B cell (primary cell): Measurements from ENCODE around the gene LTA4H. TPM values are rescaled to one million over a fixed set of nuclear protein-coding genes. Genes with fewer than 3 reads are reported as not detected.

ENCODE experiments used
- ATAC-seq: fragments of 200-7000 bp; cut with Tn5 transposase; one replicate; pipeline ENCODE4 v1.10.0; 2021; ENCODE audit warnings: low read depth, mild to moderate bottlenecking, moderate number of reproducible peaks, moderate library complexity
- CTCF ChIA-PET: fragments of 350-600 bp; sonication (Branson Sonifier 250); formaldehyde crosslinking; loops from one replicate; lab custom pipeline; 2021; ENCODE audit warnings: antibody characterized with exemption, inconsistent platforms; lab: Charles Lee
- POLR2A ChIA-PET: fragments of 350-600 bp; sonication (Branson Sonifier 250); formaldehyde crosslinking; loops from one replicate; lab custom pipeline; 2021; ENCODE audit warnings: antibody characterized with exemption; lab: Charles Lee
- DNase-seq: peaks from one replicate; pipeline ENCODE4 v3.0.0; 2013
- H2AFZ ChIP-seq: 2 replicates; pipeline ENCODE4 v1.6.1; 2012; ENCODE audit warnings: mild to moderate bottlenecking, low read depth, low read length; ENCODE audit not compliant: insufficient read depth, poor library complexity, severe bottlenecking
- H3K27ac ChIP-seq, 2 donors: 1 replicate in 1 of 2; 2 replicates in 1 of 2; pipeline ENCODE4 v1.5.1; 2012 to 2013; ENCODE audit warnings: low read length in 2 of 2, mild to moderate bottlenecking in 2 of 2, moderate library complexity in 1 of 2
- H3K27me3 ChIP-seq, 4 experiments: fragments of 200-600 bp in 1 of 4; sonication (generic) in 1 of 4; replicated peaks in 1 of 4; 1 replicate in 2 of 4; 2 replicates in 2 of 4; pipeline versions ENCODE4 v1.6.1 to v1.7.0; 2013 to 2016; ENCODE audit warnings: low read length in 3 of 4, mild to moderate bottlenecking in 2 of 4, mixed read lengths in 1 of 4, moderate library complexity in 1 of 4; ENCODE audit not compliant: insufficient read depth in 4 of 4, control insufficient read depth in 3 of 4; ENCODE audit errors: control extremely low read depth in 1 of 4
- H3K36me3 ChIP-seq, 2 experiments: replicated peaks in 1 of 2; 1 replicate in 1 of 2; 2 replicates in 1 of 2; pipeline versions ENCODE4 v1.6.1 to v1.7.1; 2013; ENCODE audit warnings: low read length in 1 of 2; ENCODE audit not compliant: insufficient read depth in 2 of 2, control insufficient read depth in 1 of 2; ENCODE audit errors: control extremely low read depth in 1 of 2, extremely low read depth in 1 of 2
- H3K4me1 ChIP-seq, 2 donors: fragments of 200-600 bp in 1 of 2; sonication (generic) in 1 of 2; 1 replicate in 1 of 2; 2 replicates in 1 of 2; pipeline versions ENCODE4 v1.5.1 to v1.6.1; 2013 to 2017; ENCODE audit warnings: low read length in 2 of 2; ENCODE audit not compliant: control insufficient read depth in 2 of 2, insufficient read depth in 2 of 2
- H3K4me2 ChIP-seq: replicated peaks from 2 replicates; pipeline ENCODE3; 2012; ENCODE audit warnings: mild to moderate bottlenecking, low read depth, low read length; ENCODE audit not compliant: poor library complexity, severe bottlenecking
- H3K4me3 ChIP-seq, 5 experiments: fragments of 200-600 bp in 1 of 5; sonication (generic) in 1 of 5; 1 replicate in 3 of 5; 2 replicates in 2 of 5; pipeline versions ENCODE4 v1.5.1 to v1.7.0; 2011 to 2016; ENCODE audit warnings: low read length in 4 of 5, mild to moderate bottlenecking in 4 of 5, low read depth in 2 of 5, control low read depth in 1 of 5, moderate library complexity in 1 of 5; ENCODE audit not compliant: insufficient read depth in 1 of 5; ENCODE audit errors: control extremely low read depth in 1 of 5, extremely low read depth in 1 of 5
- H3K79me2 ChIP-seq: fragments of 200-600 bp; sonication (generic); one replicate; pipeline ENCODE4 v1.6.0; 2016; ENCODE audit warnings: low read length; ENCODE audit not compliant: control insufficient read depth, insufficient read depth
- H3K9ac ChIP-seq: fragments of 200-600 bp; sonication (generic); 2 replicates; pipeline ENCODE4 v1.6.1; 2017; ENCODE audit warnings: mild to moderate bottlenecking, low read length, moderate library complexity
- H3K9me3 ChIP-seq, 3 donors: one replicate each; pipeline versions ENCODE4 v1.6.1 to v1.7.1; 2013; ENCODE audit warnings: low read length in 2 of 3; ENCODE audit not compliant: control insufficient read depth in 2 of 3, insufficient read depth in 1 of 3; ENCODE audit errors: control extremely low read depth in 1 of 3
- H4K20me1 ChIP-seq: 2 replicates; pipeline ENCODE4 v1.6.0; 2012; ENCODE audit warnings: mild to moderate bottlenecking, low read length; ENCODE audit not compliant: insufficient read depth, control insufficient read depth, poor library complexity, severe bottlenecking
- H3K27ac Mint-ChIP-seq: one replicate; pipeline ENCODE4 v1.8.0; 2021; ENCODE audit warnings: mixed read lengths
- H3K27me3 Mint-ChIP-seq: one replicate; pipeline ENCODE4 v1.8.0; 2021; ENCODE audit warnings: mixed read lengths
- H3K4me1 Mint-ChIP-seq: one replicate; pipeline ENCODE4 v1.8.0; 2021; ENCODE audit warnings: mixed read lengths
- H3K4me3 Mint-ChIP-seq: one replicate; pipeline ENCODE4 v1.8.0; 2021; ENCODE audit warnings: mixed read lengths
- H3K9me3 Mint-ChIP-seq: one replicate; pipeline ENCODE4 v1.8.0; 2022; ENCODE audit warnings: mixed read lengths; ENCODE audit not compliant: insufficient read depth
- EZH2 ChIP-seq: IDR thresholded peaks from 2 replicates; pipeline ENCODE4 v1.6.1; 2012; ENCODE audit warnings: borderline replicate concordance, low read depth, mild to moderate bottlenecking, moderate library complexity, low read length; ENCODE audit not compliant: insufficient read depth, poor library complexity, severe bottlenecking
- WGBS: methylation state at CpG from one replicate; pipeline ENCODE4 v1.1.5; 2013; ENCODE audit warnings: missing lambda C conversion rate; ENCODE audit not compliant: insufficient coverage; 5-methylcytosine and 5-hydroxymethylcytosine counted together
- intact Hi-C: fragments of 100-400 bp; cut with micrococcal nuclease; formaldehyde crosslinking; loops from one replicate; pipeline ENCODE4 v1.10.0; 2022
- polyA plus RNA-seq: library from polyadenylated mRNA; depleted of rRNA; stranded (reverse); fragments of >200 nt; gene quantifications from 2 replicates; pipeline ENCODE4 v1.2.3, GENCODE V29; 2012
- total RNA-seq, 2 donors: library from RNA; stranded (reverse); fragments of 120-200 nt in 1 of 2; gene quantifications; 1 replicate in 1 of 2; 2 replicates in 1 of 2; pipeline versions ENCODE4 v1.2.3 to v1.2.4, GENCODE V29; 2013 to 2022
- TF ChIP-seq, protein P1 (sequence below): fragments of 200-600 bp; IDR thresholded peaks from one replicate; pipeline ENCODE4 v1.8.0; 2022; ENCODE audit warnings: antibody characterized with exemption, mild to moderate bottlenecking

The LTA4H gene
- total and polyA plus RNA-seq, 2 donors (not counting 1 experiment from before 2014, with no cell fraction given) = 153 to 167 TPM

DNA sequence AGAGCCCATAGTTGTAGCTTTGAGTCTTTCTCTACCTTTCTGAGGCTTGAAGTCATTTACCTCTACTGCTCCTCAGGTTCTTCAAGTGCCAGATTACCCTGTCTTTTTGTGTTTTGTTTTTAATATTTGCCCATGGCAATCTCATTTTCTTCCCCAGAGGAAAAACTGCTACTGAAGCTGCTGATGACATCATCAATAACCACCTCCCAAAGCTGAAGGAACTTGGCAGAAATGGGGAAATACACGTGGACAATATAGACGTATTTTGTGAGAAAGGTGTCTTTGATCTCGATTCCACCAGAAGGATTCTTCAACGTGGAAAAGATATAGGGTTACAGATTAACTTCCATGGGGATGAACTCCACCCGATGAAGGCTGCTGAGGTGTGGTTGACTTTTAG, 75.1 kb downstream of the LTA4H start:
- no peak for TF ChIP-seq EZH2
- TF ChIP-seq, protein P1, sequence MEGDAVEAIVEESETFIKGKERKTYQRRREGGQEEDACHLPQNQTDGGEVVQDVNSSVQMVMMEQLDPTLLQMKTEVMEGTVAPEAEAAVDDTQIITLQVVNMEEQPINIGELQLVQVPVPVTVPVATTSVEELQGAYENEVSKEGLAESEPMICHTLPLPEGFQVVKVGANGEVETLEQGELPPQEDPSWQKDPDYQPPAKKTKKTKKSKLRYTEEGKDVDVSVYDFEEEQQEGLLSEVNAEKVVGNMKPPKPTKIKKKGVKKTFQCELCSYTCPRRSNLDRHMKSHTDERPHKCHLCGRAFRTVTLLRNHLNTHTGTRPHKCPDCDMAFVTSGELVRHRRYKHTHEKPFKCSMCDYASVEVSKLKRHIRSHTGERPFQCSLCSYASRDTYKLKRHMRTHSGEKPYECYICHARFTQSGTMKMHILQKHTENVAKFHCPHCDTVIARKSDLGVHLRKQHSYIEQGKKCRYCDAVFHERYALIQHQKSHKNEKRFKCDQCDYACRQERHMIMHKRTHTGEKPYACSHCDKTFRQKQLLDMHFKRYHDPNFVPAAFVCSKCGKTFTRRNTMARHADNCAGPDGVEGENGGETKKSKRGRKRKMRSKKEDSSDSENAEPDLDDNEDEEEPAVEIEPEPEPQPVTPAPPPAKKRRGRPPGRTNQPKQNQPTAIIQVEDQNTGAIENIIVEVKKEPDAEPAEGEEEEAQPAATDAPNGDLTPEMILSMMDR = no peak
- Histone ChIP-seq H4K20me1 (no peaks in the 10 kb centered on the region), H3K27ac (no peak overlapping the region), H3K4me3 (no peak overlapping the region), H3K4me1 (no peaks in the 10 kb centered on the region), H3K4me2 (no peak overlapping the region), H3K9me3 (no peaks in the 10 kb centered on the region), H3K36me3 (no peaks in the 10 kb centered on the region), H3K79me2 (no peaks in the 10 kb centered on the region), H2AFZ (no peak overlapping the region), H3K9ac (no peak overlapping the region), H3K27me3 (peaks cover 0 to 4% (median 0%) of the 10 kb centered on the region in 4 experiments)
- no peak overlapping the region for H3K27ac Mint-ChIP-seq
- ATAC-seq (no peak), DNase-seq (no peak)
- H3K9me3 Mint-ChIP-seq = no peaks in the 10 kb centered on the region
- peaks cover 11% of the 10 kb centered on the region for H3K27me3 Mint-ChIP-seq
- WGBS = no CpG with 5 or more reads among the region's 5 CpGs
- ChIA-PET POLR2A (interaction anchor here (1.1 kb wide), 1 partner anchor 17 kb away, joined by 3 read pairs; the partner anchor contains the start of genes AMDHD1 and CCDC38), CTCF (no interaction called here)
- intact Hi-C loops = no loop called here
- H3K4me1 Mint-ChIP-seq = no peaks in the 10 kb centered on the region
- H3K4me3 Mint-ChIP-seq = no peak overlapping the region

DNA sequence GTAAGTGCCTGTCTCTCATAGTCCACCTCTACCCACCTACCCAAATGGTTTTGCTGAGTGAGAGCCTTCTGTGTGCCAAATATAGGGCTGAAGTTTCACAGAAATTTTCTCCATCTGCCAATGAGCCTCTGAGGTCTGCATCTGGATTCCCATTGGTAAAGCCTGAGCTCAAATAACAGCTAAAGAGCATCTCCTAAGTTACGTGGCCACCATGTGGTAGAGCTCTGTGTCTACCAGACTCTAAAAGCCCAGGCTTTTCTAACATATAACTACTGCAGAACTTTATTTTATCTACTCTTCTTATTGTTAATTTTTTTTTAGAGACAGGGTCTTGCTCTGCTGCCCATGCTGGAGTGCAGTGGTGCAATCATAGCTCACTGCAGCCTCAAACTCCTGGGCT, 76.3 kb downstream of the LTA4H start:
- TF ChIP-seq, protein P1 = no peak
- TF ChIP-seq EZH2 = no peak
- Histone ChIP-seq H3K4me2 (no peak overlapping the region), H2AFZ (no peak overlapping the region), H3K9ac (no peak overlapping the region), H3K36me3 (no peaks in the 10 kb centered on the region), H3K27me3 (peaks cover 0 to 4% (median 0%) of the 10 kb centered on the region in 4 experiments), H3K79me2 (no peaks in the 10 kb centered on the region), H3K4me3 (no peak overlapping the region), H3K9me3 (no peaks in the 10 kb centered on the region), H4K20me1 (no peaks in the 10 kb centered on the region), H3K4me1 (no peaks in the 10 kb centered on the region), H3K27ac (no peak overlapping the region)
- Mint-ChIP-seq H3K27ac (no peak overlapping the region), H3K4me3 (no peak overlapping the region), H3K4me1 (no peaks in the 10 kb centered on the region), H3K27me3 (peaks cover 12% of the 10 kb centered on the region), H3K9me3 (no peaks in the 10 kb centered on the region)
- DNase-seq (no peak), ATAC-seq (no peak)
- intact Hi-C loops = no loop called here
- no CpG with 5 or more reads among the region's 1 CpG for WGBS
- POLR2A ChIA-PET = interaction anchor here (0.7 to 1.1 kb wide), 2 partner anchors 16 to 141 kb away, joined by 3 to 8 read pairs; partner anchors contain the start of genes AMDHD1 and CCDC38
- CTCF ChIA-PET = interaction anchor here (0.7 to 1.2 kb wide), 5 partner anchors 16 to 461 kb away, joined by 3 to 7 read pairs (median 4); partner anchors contain the start of gene AMDHD1
